Lower leg skin (tissue), 3 donors: ENCODE measurements around the gene HIP1.

Experiments
- CTCF ChIP-seq, 3 donors: fragments of 450-650 bp; IDR thresholded peaks; one replicate each; pipeline ENCODE4 v1.5.1; 2016; ENCODE audit warnings: antibody characterized with exemption in 3 of 3, mild to moderate bottlenecking in 3 of 3, moderate library complexity in 2 of 3
- POLR2A ChIP-seq, 2 donors: fragments of 450-650 bp; IDR thresholded peaks; one replicate each; pipeline ENCODE4 v1.6.1; 2016 to 2017; ENCODE audit warnings: antibody characterized with exemption in 2 of 2, mild to moderate bottlenecking in 1 of 2, moderate library complexity in 1 of 2

- TF ChIP-seq CTCF (IDR thresholded peaks at IDR 0.05) (no peak), POLR2A (IDR thresholded peaks at IDR 0.05) (no peak)
Observed at GRCh38 chr7:75647709-75648438, 90.9 kb downstream of the HIP1 start.
